ENCODE results near the gene TMEM106C. TPM values are rescaled to one million over a fixed set of nuclear protein-coding genes. Genes with fewer than 3 reads are reported as not detected.
A peak's percentile ranks its signal among the peaks of the same experiment; 100 is the strongest.

TMEM106C gene
- total RNA-seq, 8 experiments from 2014 or later = 26.7 to 79.3 (median 43.5) TPM

GRCh38 chr12:47975816-47976215, 12.4 kb downstream of the TMEM106C start:
- Histone ChIP-seq H3K4me3 (no peak overlapping the region), H3K27ac (no peak overlapping the region), H3K4me1 (replicated peaks in 1 of 2) (peaks cover 0 to 10% of the 10 kb centered on the region in 2 donors)
- no peak for ATAC-seq (replicated peaks in 6 of 8)
- WGBS, 10 experiments = 57 to 100% (median 78%) methylated on average over 1 to 7 of the region's 11 CpGs; no CpG with 5 or more reads in 5 of the 10 experiments
- in situ Hi-C loops (cut with MboI; ENCODE audit: low pct_unique_long_range_greater_than_20kb in 2 of 9, low sequenced_read_pairs in 9 of 9, unreplicated experiment in 9 of 9) = loop anchor here in 1 of 9 experiments (25.0 kb wide), 1 partner anchor 239 kb away; the partner anchor contains the start of gene ENDOU

GRCh38 chr12:47977046-47977771, 13.8 kb downstream of the TMEM106C start:
- ATAC-seq (replicated peaks in 6 of 8) = no peak
- peaks cover 0 to 11% of the 10 kb centered on the region in 2 donors for H3K4me1 ChIP-seq (replicated peaks in 1 of 2)
- H3K4me3 ChIP-seq = no peak overlapping the region
- no peak overlapping the region for H3K27ac ChIP-seq
- in situ Hi-C loops (cut with MboI; ENCODE audit: low pct_unique_long_range_greater_than_20kb in 2 of 9, low sequenced_read_pairs in 9 of 9, unreplicated experiment in 9 of 9) = loop anchor here in 1 of 9 experiments (25.0 kb wide), 1 partner anchor 240 kb away; the partner anchor contains the start of gene ENDOU
- 83 to 100% methylated on average over 1 to 2 of the region's 12 CpGs; no CpG with 5 or more reads in 8 of the 10 experiments for WGBS, 10 experiments

DNA sequence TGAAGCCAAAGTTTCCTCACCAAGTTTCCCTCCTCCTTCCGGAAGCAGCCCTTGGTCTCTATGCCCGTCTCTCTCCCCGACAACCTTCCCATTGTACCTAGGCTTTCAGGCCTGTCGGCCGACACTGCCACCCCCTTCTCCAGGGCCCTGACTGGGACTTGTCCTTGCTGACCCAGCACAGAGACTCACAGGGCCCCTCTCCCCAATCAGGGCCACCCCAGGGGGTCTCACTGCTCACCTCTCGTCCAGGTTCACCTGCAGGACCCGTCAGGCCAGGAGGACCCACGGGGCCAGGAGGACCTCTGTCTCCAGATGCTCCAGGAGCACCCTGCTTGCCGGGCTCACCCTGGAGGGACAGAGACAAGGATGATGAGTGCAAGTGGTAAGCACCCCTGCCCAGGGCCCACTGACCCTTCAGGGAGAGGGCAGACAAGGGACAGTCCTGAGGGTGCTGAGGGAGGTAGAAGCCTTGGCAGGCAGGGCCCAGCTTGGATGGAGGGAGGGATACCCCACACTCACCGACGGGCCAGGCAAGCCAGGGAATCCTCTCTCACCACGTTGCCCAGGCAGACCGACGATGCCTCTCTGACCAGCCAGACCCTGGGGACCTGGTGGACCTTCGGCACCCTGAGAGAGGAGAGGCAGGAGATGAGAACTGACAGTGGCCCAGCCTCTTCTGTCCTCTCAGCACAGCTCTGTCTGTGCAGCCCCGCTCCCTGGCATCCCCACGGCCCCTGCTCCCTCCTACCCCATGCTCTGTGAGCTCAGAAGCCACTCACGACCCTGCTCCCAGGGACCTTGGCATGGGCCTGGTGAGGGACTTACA, 14.6 kb downstream of the TMEM106C start:
- no peak overlapping the region for H3K4me3 ChIP-seq
- H3K27ac ChIP-seq = no peak overlapping the region
- ATAC-seq (replicated peaks in 6 of 8) = no peak
- 42 to 100% (median 80%) methylated on average over 1 to 3 of the region's 18 CpGs; no CpG with 5 or more reads in 7 of the 10 experiments for WGBS, 10 experiments
- in situ Hi-C loops (cut with MboI; ENCODE audit: low pct_unique_long_range_greater_than_20kb in 2 of 9, low sequenced_read_pairs in 9 of 9, unreplicated experiment in 9 of 9) = loop anchor here in 1 of 9 experiments (25.0 kb wide), 1 partner anchor 241 kb away; the partner anchor contains the start of gene ENDOU
- H3K4me1 ChIP-seq (replicated peaks in 1 of 2) = peaks cover 0 to 11% of the 10 kb centered on the region in 2 donors

DNA sequence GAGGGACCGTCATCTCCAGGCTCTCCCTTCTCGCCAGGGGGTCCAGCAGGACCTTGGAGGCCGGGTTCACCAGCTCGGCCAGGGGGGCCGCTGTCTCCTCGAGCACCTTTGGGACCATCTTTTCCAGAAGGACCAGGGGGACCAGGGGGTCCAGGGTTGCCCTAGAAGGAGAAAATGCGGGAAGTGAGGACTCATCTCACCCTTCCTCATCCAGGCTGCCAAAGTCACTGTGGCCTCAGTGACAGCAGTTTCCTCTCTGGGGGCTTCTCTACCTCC, 15.1 kb downstream of the TMEM106C start:
- ATAC-seq (replicated peaks in 6 of 8) = no peak
- in situ Hi-C loops (cut with MboI; ENCODE audit: low pct_unique_long_range_greater_than_20kb in 2 of 9, low sequenced_read_pairs in 9 of 9, unreplicated experiment in 9 of 9) = loop anchor here in 1 of 9 experiments (25.0 kb wide), 1 partner anchor 241 kb away; the partner anchor contains the start of gene ENDOU
- Histone ChIP-seq H3K4me3 (no peak overlapping the region), H3K4me1 (replicated peaks in 1 of 2) (peaks cover 0 to 11% of the 10 kb centered on the region in 2 donors), H3K27ac (no peak overlapping the region)
- 100% methylated on average over 1 of the region's 7 CpGs; no CpG with 5 or more reads in 9 of the 10 experiments for WGBS, 10 experiments

DNA sequence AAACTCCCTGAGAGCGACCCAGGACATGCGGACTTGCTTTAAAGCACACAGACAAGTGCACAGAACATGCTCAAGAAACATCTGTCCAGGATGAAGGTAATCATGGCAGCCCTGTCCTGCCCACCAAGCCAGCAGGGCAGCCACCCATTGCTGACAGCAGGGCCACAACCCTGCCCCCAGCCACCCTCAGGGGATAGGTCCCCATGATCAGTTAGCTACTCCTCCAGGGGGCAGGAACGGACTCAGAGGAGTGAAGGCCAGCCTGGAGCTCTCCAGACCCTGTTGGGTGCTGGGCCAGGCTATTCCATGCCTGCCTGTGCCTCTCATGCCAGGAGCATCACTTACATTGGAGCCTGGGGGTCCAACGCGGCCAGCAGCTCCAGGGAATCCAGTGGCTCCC, 15.8 kb downstream of the TMEM106C start:
- WGBS, 10 experiments = 60% methylated on average over 1 of the region's 5 CpGs; no CpG with 5 or more reads in 9 of the 10 experiments
- in situ Hi-C loops (cut with MboI; ENCODE audit: low pct_unique_long_range_greater_than_20kb in 2 of 9, low sequenced_read_pairs in 9 of 9, unreplicated experiment in 9 of 9) = loop anchor here in 1 of 9 experiments (25.0 kb wide), 1 partner anchor 242 kb away; the partner anchor contains the start of gene ENDOU

DNA sequence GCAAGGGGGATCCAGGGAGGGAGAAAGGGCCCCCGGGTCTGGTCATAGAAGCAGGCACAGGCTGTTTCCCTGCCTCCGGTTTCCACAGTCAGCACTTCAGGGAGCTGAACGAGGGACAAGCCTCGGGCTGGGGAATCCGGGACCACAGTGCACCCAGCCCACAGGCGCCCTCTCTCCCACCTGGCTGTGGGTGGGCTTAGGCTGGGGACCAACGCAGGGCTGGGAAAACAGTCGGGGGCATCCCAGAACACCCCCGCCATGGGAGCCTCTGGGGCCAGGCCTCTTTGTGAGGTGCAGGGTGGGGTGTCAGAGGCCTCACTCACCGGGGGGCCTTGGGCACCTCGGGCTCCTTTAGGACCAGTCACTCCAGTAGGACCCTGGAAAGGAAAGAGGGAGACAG, 16.3 kb downstream of the TMEM106C start:
- peaks cover 0 to 11% of the 10 kb centered on the region in 2 donors for H3K4me1 ChIP-seq (replicated peaks in 1 of 2)
- H3K4me3 ChIP-seq = no peak overlapping the region
- 0 to 94% (median 0%) methylated on average over 1 to 3 of the region's 11 CpGs; no CpG with 5 or more reads in 6 of the 10 experiments for WGBS, 10 experiments
- H3K27ac ChIP-seq = no peak overlapping the region
- in situ Hi-C loops (cut with MboI; ENCODE audit: low pct_unique_long_range_greater_than_20kb in 2 of 9, low sequenced_read_pairs in 9 of 9, unreplicated experiment in 9 of 9) = loop anchor here in 1 of 9 experiments (25.0 kb wide), 1 partner anchor 242 kb away; the partner anchor contains the start of gene ENDOU
- ATAC-seq (replicated peaks in 6 of 8) = no peak

More for the DNA sequence above, 15.8 kb downstream of the TMEM106C start:
- H3K27ac ChIP-seq = no peak overlapping the region
- peaks cover 0 to 11% of the 10 kb centered on the region in 2 donors for H3K4me1 ChIP-seq (replicated peaks in 1 of 2)
- no peak for ATAC-seq (replicated peaks in 6 of 8)
- H3K4me3 ChIP-seq = no peak overlapping the region

GRCh38 chr12:47980197-47980596, 16.8 kb downstream of the TMEM106C start:
- in situ Hi-C loops (cut with MboI; ENCODE audit: low pct_unique_long_range_greater_than_20kb in 2 of 9, low sequenced_read_pairs in 9 of 9, unreplicated experiment in 9 of 9) = loop anchor here in 1 of 9 experiments (25.0 kb wide), 1 partner anchor 243 kb away; the partner anchor contains the start of gene ENDOU
- H3K4me1 ChIP-seq (replicated peaks in 1 of 2) = peaks cover 0 to 11% of the 10 kb centered on the region in 2 donors
- no peak overlapping the region for H3K4me3 ChIP-seq
- no peak overlapping the region for H3K27ac ChIP-seq
- ATAC-seq (replicated peaks in 6 of 8) = peak in 5 of 8 experiments; percentile 35 to 80 (median 65)
- 100% methylated on average over 1 of the region's 7 CpGs; no CpG with 5 or more reads in 9 of the 10 experiments for WGBS, 10 experiments

- in situ Hi-C loops (cut with MboI; ENCODE audit: low pct_unique_long_range_greater_than_20kb in 2 of 9, low sequenced_read_pairs in 9 of 9, unreplicated experiment in 9 of 9) = loop anchor here in 1 of 9 experiments (25.0 kb wide), 1 partner anchor 244 kb away; the partner anchor contains the start of gene ENDOU
- no peak overlapping the region for H3K27ac ChIP-seq
- 70 to 93% (median 92%) methylated on average over 2 to 5 of the region's 17 CpGs; no CpG with 5 or more reads in 7 of the 10 experiments for WGBS, 10 experiments
- peak in 4 of 8 experiments; percentile 12 to 37 (median 25) for ATAC-seq (replicated peaks in 6 of 8)
- peaks cover 0 to 11% of the 10 kb centered on the region in 2 donors for H3K4me1 ChIP-seq (replicated peaks in 1 of 2)
- H3K4me3 ChIP-seq = no peak overlapping the region
These were observed 17.5 kb downstream of the TMEM106C start for GRCh38 chr12:47980779-47981495.

- H3K27ac ChIP-seq = no peak overlapping the region
- in situ Hi-C loops (cut with MboI; ENCODE audit: low pct_unique_long_range_greater_than_20kb in 2 of 9, low sequenced_read_pairs in 9 of 9, unreplicated experiment in 9 of 9) = loop anchor here in 1 of 9 experiments (25.0 kb wide), 1 partner anchor 244 kb away; the partner anchor contains the start of gene ENDOU
- peaks cover under 1 to 11% of the 10 kb centered on the region in 2 donors for H3K4me1 ChIP-seq (replicated peaks in 1 of 2)
- ATAC-seq (replicated peaks in 6 of 8) = peak in 2 of 8 experiments; percentile 25 to 72
- no peak overlapping the region for H3K4me3 ChIP-seq
- WGBS, 10 experiments = 46 to 100% (median 83%) methylated on average over 1 to 6 of the region's 20 CpGs; no CpG with 5 or more reads in 4 of the 10 experiments
These were observed 18.3 kb downstream of the TMEM106C start for GRCh38 chr12:47981496-47982260.

- whole genome bisulfite sequencing, 10 experiments = 50 to 89% methylated on average over 2 to 5 of the region's 5 CpGs; no CpG with 5 or more reads in 8 of the 10 experiments
- no peak overlapping the region for H3K4me3 ChIP-seq
- H3K4me1 ChIP-seq (replicated peaks in 1 of 2) = peaks cover 6 to 14% of the 10 kb centered on the region in 2 donors
- no peak for ATAC-seq (replicated peaks in 6 of 8)
- H3K27ac ChIP-seq = no peak overlapping the region
- in situ Hi-C loops (cut with MboI; ENCODE audit: low pct_unique_long_range_greater_than_20kb in 2 of 9, low sequenced_read_pairs in 9 of 9, unreplicated experiment in 9 of 9) = loop anchor here in 1 of 9 experiments (25.0 kb wide), 1 partner anchor 245 kb away; the partner anchor contains the start of gene ENDOU
These were observed 18.9 kb downstream of the TMEM106C start for GRCh38 chr12:47982311-47982710.

GRCh38 chr12:47982770-47983169, 19.4 kb downstream of the TMEM106C start:
- Histone ChIP-seq H3K27ac (no peak overlapping the region), H3K4me3 (no peak overlapping the region), H3K4me1 (replicated peaks in 1 of 2) (peaks cover 11 to 19% of the 10 kb centered on the region in 2 donors)
- WGBS, 10 experiments = 40 to 84% (median 60%) methylated on average over 1 to 4 of the region's 11 CpGs; no CpG with 5 or more reads in 5 of the 10 experiments
- in situ Hi-C loops (cut with MboI; ENCODE audit: low pct_unique_long_range_greater_than_20kb in 2 of 9, low sequenced_read_pairs in 9 of 9, unreplicated experiment in 9 of 9) = loop anchor here in 1 of 9 experiments (25.0 kb wide), 1 partner anchor 245 kb away; the partner anchor contains the start of gene ENDOU
- ATAC-seq (replicated peaks in 6 of 8) = no peak

Data from motor neuron (in vitro differentiated cells).